HG03066 (cell line): ENCODE data around the gene PTPRH.

Experiments used
- ATAC-seq: cut with Tn5 transposase; IDR thresholded peaks from one replicate; pipeline ENCODE4 v1.9.1; 2021; ENCODE audit warnings: low read depth; ENCODE audit not compliant: unreplicated experiment

Gene PTPRH

GRCh38 chr19:55245236-55245904, 36.1 kb upstream of the PTPRH start:
- ATAC-seq, result no peak

GRCh38 chr19:55244004-55244680, 34.8 kb upstream of the PTPRH start:
- no peak for ATAC-seq

- no peak for ATAC-seq
Measured at GRCh38 chr19:55242517-55242916, 33.2 kb upstream of the PTPRH start.

GRCh38 chr19:55241935-55242464, 32.7 kb upstream of the PTPRH start:
- no peak for ATAC-seq

GRCh38 chr19:55241143-55241934, 32.0 kb upstream of the PTPRH start:
- ATAC-seq, result no peak

- ATAC-seq, result no peak
Measured at GRCh38 chr19:55240713-55241020, 31.4 kb upstream of the PTPRH start.

GRCh38 chr19:55239004-55239403, 29.7 kb upstream of the PTPRH start:
- no peak for ATAC-seq

- no peak for ATAC-seq
Measured at GRCh38 chr19:55238030-55238429, 28.7 kb upstream of the PTPRH start.

- no peak for ATAC-seq
Measured at GRCh38 chr19:55232986-55233385, 23.7 kb upstream of the PTPRH start.

- no peak for ATAC-seq
Measured at GRCh38 chr19:55232286-55232602, 22.9 kb upstream of the PTPRH start.

- no peak for ATAC-seq
Measured at GRCh38 chr19:55231391-55232285, 22.3 kb upstream of the PTPRH start.

GRCh38 chr19:55230780-55231179, 21.5 kb upstream of the PTPRH start:
- ATAC-seq, result no peak

GRCh38 chr19:55230329-55230728, 21.0 kb upstream of the PTPRH start:
- ATAC-seq, result no peak

- no peak for ATAC-seq
Measured at GRCh38 chr19:55229789-55230182, 20.5 kb upstream of the PTPRH start.

- no peak for ATAC-seq
Measured at GRCh38 chr19:55229145-55229788, 20.0 kb upstream of the PTPRH start.

- ATAC-seq, result no peak
Measured at GRCh38 chr19:55228403-55229031, 19.2 kb upstream of the PTPRH start, which contains the start of gene TMEM86B. Gene TMEM86B (minus strand): TSS chr19:55228763. CDS start chr19:55228741, 22 bp downstream.

- ATAC-seq, result no peak
Measured at GRCh38 chr19:55228015-55228391, 18.7 kb upstream of the PTPRH start.

GRCh38 chr19:55227241-55228014, 18.1 kb upstream of the PTPRH start:
- ATAC-seq, result no peak

GRCh38 chr19:55226788-55227187, 17.5 kb upstream of the PTPRH start:
- no peak for ATAC-seq
